GM10248 (cell line): Measurements from ENCODE around the gene PKNOX2.

Source experiments
- CTCF ChIA-PET: fragments of 300-600 bp; sonication (Branson Sonifier 250); formaldehyde crosslinking; extraction: SDS; loops from one replicate; lab custom pipeline; 2021; ENCODE audit warnings: antibody characterized with exemption; lab: Yijun Ruan, JAX
- POLR2A ChIA-PET: fragments of 350-650 bp; sonication (Branson Sonifier 250); formaldehyde crosslinking; extraction: SDS; loops from one replicate; lab custom pipeline; 2020; ENCODE audit warnings: antibody characterized with exemption; lab: Yijun Ruan, JAX
- DNase-seq: peaks from one replicate; pipeline ENCODE4 v3.0.0; 2012; ENCODE audit errors: extremely low spot score
- TF ChIP-seq, protein P1 (sequence below): IDR thresholded peaks from 2 replicates; pipeline ENCODE4 v1.5.1; 2012; ENCODE audit warnings: mild to moderate bottlenecking, low read depth; ENCODE audit errors: extremely low read depth, missing control alignments, control extremely low read depth

PKNOX2 gene

DNA sequence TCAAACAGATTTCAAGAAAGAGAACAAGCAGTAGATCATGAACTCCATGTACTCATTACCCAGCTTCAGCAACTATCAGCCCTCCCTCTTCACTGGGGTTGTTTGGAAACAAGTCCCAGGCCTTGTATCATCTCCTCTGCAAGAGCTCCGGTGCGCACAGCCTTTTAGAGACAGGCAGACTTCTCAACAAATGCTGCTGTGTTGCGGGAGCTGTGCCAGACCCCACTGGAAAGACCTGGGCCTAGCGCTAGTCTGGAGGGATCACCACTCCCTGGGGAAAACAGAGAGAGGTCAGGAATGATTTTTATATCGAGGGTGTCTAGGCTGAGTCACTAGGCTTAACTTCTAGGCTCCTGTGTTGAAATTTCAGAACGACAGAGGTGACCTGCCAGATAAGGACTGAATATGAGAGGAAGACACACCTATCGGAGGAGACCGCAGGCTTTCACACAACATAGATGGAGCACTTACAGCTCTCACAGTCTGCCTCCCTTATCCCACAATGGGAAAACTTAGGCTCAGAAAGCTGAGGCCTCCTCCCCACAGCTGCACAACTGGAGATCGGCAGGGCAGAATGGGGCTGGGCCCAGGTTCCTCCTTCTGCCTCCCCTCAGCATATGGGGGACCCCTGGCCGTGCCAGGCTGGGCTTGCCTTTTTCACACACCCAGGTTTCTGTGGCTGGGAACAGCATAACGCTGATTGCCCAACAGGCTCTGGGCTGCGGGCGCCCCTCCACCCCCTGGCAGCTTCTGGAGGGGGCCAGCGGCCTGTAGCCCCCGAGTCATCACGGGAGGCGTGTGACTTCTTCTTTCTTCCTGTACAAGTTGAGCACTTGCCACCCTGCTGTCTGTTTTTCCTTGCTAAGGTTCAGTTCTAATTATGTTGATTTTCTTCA, 86.0 kb downstream of the PKNOX2 start:
- DNase-seq, result no peak
- TF ChIP-seq, protein P1, sequence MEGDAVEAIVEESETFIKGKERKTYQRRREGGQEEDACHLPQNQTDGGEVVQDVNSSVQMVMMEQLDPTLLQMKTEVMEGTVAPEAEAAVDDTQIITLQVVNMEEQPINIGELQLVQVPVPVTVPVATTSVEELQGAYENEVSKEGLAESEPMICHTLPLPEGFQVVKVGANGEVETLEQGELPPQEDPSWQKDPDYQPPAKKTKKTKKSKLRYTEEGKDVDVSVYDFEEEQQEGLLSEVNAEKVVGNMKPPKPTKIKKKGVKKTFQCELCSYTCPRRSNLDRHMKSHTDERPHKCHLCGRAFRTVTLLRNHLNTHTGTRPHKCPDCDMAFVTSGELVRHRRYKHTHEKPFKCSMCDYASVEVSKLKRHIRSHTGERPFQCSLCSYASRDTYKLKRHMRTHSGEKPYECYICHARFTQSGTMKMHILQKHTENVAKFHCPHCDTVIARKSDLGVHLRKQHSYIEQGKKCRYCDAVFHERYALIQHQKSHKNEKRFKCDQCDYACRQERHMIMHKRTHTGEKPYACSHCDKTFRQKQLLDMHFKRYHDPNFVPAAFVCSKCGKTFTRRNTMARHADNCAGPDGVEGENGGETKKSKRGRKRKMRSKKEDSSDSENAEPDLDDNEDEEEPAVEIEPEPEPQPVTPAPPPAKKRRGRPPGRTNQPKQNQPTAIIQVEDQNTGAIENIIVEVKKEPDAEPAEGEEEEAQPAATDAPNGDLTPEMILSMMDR, result no peak
- ChIA-PET POLR2A (no interaction called here), CTCF (no interaction called here)

DNA sequence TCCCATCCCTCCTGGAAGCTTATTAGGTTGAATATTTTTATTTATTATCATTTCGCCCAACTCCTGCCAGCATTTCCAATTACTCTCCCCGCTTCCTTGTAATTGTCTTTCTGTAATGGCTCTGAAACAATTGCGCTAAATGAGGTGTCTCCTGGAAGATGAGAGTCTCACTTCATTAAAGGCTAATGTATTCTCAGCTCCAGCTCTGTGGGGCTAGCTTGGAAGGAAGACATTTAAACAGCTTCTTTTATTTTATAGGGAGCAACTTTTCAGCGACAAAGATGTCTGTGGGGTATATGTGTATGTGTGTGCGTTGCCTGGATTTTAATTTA, 86.6 kb downstream of the PKNOX2 start:
- no peak for DNase-seq
- CTCF ChIA-PET, result no interaction called here
- TF ChIP-seq, protein P1, result no peak
- POLR2A ChIA-PET, result no interaction called here

DNA sequence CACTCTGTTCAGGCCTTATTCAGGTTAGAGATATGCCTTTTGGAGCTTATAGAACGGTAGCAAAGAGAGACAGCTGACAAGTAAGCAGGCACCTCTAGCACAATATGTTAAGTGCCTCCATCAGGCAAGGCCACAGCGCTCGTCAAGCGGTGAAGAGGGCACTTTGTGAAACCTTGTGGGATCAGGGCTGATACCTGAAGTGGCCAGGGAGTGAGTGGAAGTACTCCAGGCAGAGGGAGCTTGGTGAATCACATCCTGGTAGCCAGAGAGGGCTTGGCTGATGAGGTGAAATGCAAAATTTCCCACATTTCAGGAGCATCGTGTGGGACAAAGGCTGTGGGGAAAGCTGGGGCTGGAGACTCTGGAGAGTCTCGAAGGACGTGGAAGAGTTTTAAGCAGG, 87.4 kb downstream of the PKNOX2 start:
- ChIA-PET POLR2A (no interaction called here), CTCF (interaction anchor here (0.9 kb wide), 1 partner anchor 112 kb away, joined by 3 read pairs; no protein-coding TSS in a partner anchor)
- TF ChIP-seq, protein P1, result no peak

DNA sequence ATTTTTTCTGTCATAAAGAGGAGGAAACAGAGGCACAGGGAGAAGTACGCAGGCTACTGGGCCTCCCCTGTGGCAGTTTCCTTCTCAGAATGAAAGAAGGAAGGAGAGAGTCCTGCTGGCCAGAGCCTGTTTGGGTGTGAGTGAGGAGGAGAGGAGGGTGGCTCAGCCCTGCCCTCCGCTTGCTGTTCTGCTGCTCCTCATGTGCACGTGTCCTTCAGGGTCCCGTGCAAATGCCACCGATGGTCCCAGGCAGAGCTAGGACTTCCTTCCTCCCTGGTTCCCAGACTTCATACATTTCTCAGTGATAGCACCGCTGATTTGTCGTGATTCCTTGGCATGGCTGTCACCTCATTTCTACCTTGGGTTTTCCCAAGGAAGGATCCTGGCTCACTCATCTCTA, 88.7 kb downstream of the PKNOX2 start:
- ChIA-PET CTCF (no interaction called here), POLR2A (no interaction called here)
- no peak for DNase-seq
- TF ChIP-seq, protein P1, result no peak

More for the DNA sequence above, 87.4 kb downstream of the PKNOX2 start:
- DNase-seq, result no peak

DNA sequence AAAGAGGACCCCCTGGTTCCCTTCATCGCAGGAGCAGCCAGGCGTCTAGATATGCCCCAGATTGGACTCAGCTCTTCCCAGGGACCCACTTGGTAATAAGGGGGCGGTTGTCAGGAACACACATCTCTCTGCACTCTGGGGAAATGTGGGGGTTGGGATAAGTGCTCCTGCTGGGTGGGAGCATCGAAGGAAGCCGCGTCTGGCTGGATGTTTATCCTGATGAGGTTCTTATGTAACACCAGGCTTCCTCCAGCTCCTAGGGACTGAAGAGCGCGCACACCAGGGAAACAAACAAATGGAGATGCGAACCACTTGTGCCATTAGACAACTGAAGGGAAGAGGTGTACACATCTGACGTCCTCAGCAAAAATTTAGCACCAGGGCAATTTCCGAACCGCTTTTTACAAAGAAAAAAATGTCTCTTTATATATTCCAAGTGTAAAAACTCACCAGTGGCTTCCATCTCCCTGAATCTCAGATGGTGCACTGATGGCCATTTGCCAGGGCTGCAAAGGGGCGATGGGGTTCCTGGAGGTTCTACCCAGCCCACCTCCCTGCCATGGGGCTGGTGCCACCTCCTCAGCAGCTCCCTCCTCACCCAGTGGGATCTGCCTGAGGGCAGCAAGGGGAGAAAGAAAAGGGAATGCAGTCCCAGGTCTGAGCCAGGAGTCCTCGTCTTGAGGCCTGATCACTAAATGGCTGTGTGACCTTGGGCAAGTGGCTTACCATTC, 89.4 kb downstream of the PKNOX2 start:
- TF ChIP-seq, protein P1, result no peak
- CTCF ChIA-PET, result no interaction called here
- no peak for DNase-seq
- POLR2A ChIA-PET, result no interaction called here

DNA sequence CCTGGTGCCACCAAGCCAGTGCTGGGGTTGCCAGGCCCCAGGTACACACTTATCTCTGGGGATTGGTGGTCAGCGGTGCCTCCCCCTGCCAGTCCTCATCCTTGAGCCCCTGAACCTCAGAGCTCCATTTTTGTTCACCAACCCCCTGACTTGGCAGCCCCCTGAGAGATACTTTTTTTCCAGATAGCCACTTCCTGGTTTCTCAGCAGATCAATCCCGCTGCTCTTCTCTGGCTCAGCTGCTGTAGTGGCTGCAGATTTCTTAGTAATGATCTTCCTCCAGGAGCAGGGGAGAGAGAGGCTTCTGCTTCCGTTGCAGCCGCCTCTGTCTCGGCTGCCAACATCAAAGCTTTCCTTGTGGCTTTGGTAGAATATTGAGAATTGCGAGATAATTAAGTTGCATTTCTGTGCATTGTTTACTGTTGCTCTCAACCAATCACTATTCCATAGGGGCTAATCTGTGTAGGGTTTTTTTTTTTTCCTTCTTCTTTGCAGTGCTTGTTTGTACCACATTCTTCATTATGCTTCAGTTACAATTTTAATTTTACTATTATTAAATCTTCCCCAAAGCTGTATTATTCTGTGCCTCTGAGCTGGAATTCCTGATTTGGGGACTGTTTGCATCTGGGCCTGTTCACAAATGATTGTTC, 92.1 kb downstream of the PKNOX2 start:
- ChIA-PET POLR2A (no interaction called here), CTCF (no interaction called here)
- DNase-seq, result no peak
- TF ChIP-seq, protein P1, result no peak
